WERI-Rb-1 (cell line): ENCODE data around the gene DAND5.

ENCODE experiments used
- DNase-seq: peaks from one replicate; pipeline ENCODE4 v3.0.0-alpha.2; 2020
- H3K27ac ChIP-seq: fragments of 250-450 bp; sonication (Bioruptor Pico); 2 replicates; pipeline ENCODE4 v1.5.1; 2020; ENCODE audit warnings: mild to moderate bottlenecking, moderate library complexity
- H3K27me3 ChIP-seq: fragments of 250-450 bp; sonication (Bioruptor Pico); 2 replicates; pipeline ENCODE4 v1.5.1; 2021; ENCODE audit warnings: mild to moderate bottlenecking, low read depth, moderate library complexity; ENCODE audit not compliant: insufficient read depth, severe bottlenecking
- H3K36me3 ChIP-seq: fragments of 250-450 bp; sonication (Bioruptor Pico); 2 replicates; pipeline ENCODE4 v1.5.1; 2020; ENCODE audit warnings: mild to moderate bottlenecking, moderate library complexity
- H3K4me3 ChIP-seq: 2 replicates; pipeline ENCODE4 v1.5.1; 2011; ENCODE audit warnings: low read depth, mild to moderate bottlenecking, control low read depth, low read length
- H3K9me3 ChIP-seq: fragments of 250-450 bp; sonication (Bioruptor Pico); 2 replicates; pipeline ENCODE4 v1.5.1; 2021; ENCODE audit warnings: mild to moderate bottlenecking, moderate library complexity; ENCODE audit not compliant: severe bottlenecking
- CTCF ChIP-seq: IDR thresholded peaks from 2 replicates; pipeline ENCODE4 v1.5.1; 2011; ENCODE audit warnings: low read depth, mild to moderate bottlenecking, control low read depth, inconsistent platforms, low read length

The DAND5 gene

DNA sequence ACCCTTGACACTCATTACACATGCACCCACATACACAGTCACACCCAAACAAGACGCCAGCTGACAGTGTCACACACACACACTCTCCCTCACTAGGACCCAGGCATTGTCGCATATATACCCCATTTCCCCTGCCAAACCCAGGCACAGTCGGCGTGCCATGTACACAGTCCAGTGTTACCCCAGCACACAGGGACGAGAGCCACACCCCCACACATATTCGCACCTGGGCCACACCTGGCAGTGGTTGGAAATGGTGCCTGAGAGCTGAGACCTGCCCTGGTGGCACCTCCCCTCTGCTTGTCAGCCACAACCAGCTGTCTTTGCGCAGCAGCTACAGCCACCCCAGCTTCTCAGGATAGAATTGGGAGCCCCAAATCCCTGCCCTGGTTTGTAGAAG, 34.9 kb downstream of the DAND5 start:
- no peak for DNase-seq
- TF ChIP-seq CTCF, result no peak
- H3K4me3 ChIP-seq, result no peak overlapping the region
- H3K36me3 ChIP-seq, result no peaks in the 10 kb centered on the region
- no peaks in the 10 kb centered on the region for H3K27me3 ChIP-seq
- H3K9me3 ChIP-seq, result no peaks in the 10 kb centered on the region
- no peak overlapping the region for H3K27ac ChIP-seq

DNA sequence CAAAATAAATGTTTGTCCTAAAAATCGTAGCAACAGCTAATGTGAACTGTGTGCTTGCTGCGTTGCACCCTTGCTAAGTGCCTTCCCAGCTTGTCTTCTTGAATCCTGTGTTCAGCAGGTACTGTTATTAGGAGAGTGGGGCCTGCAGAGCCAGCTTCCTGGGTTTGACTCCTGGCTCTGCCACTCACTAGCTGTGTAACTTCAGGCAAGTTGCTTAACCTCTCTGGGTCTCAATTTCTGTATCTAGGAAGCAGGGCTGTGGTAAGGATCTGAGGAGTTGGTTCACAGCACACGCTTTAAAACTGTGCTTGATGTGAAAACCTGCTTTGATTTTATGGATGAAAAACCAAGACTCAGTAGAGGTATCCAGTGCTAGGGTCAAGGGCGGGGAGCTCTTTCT, 35.9 kb downstream of the DAND5 start:
- no peak for DNase-seq
- H3K9me3 ChIP-seq, result no peaks in the 10 kb centered on the region
- no peaks in the 10 kb centered on the region for H3K36me3 ChIP-seq
- TF ChIP-seq CTCF, result no peak
- no peak overlapping the region for H3K27ac ChIP-seq
- no peak overlapping the region for H3K4me3 ChIP-seq
- H3K27me3 ChIP-seq, result no peaks in the 10 kb centered on the region

- no peaks in the 10 kb centered on the region for H3K36me3 ChIP-seq
- H3K27ac ChIP-seq, result no peak overlapping the region
- TF ChIP-seq CTCF, result no peak
- H3K27me3 ChIP-seq, result no peaks in the 10 kb centered on the region
- H3K4me3 ChIP-seq, result no peak overlapping the region
- no peaks in the 10 kb centered on the region for H3K9me3 ChIP-seq
- DNase-seq, result no peak
These were observed 36.5 kb downstream of the DAND5 start for GRCh38 chr19:13005861-13006370.

GRCh38 chr19:13006431-13007281, 37.3 kb downstream of the DAND5 start:
- Histone ChIP-seq H3K4me3 (no peak overlapping the region), H3K36me3 (no peaks in the 10 kb centered on the region), H3K27me3 (no peaks in the 10 kb centered on the region), H3K27ac (no peak overlapping the region), H3K9me3 (no peaks in the 10 kb centered on the region)
- DNase-seq, result no peak
- no peak for TF ChIP-seq CTCF

DNA sequence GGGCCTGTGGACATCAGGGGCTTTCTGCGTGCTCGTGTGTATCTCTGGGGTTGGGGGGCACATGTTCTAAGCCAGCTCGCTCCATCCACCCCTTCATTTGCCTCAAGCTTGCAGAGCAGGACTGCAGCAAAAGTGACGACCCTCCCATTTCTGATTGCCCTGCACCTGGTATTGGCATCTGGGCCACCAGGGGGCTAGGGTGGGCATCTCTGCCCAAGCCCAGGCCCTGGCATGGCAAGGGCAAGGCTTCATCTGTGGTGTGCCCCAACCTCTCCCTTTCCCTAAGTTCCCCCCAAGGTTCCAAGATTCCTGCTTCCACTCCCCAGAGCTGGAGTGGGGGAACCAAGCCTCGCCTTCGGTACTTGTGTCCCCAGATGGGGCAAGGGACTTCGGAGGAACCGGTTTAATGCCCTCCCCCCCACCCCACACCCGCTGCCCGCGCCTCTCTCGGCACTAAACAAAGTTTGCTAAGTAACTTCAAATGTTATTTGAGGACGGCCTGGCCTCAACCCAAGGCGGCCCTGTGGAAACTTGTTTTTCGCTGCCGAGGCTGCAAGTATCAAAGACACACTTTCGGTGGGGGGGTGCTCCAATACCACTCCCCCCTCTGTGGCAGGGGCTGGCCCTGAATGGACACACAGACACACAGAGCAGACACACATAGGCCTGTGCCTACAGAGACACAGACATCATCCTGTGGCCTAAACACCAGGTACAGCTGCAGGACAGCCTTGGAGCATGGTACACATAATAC, 38.1 kb downstream of the DAND5 start:
- no peak overlapping the region for H3K27ac ChIP-seq
- no peak for DNase-seq
- H3K9me3 ChIP-seq, result no peaks in the 10 kb centered on the region
- no peak for TF ChIP-seq CTCF
- peaks cover under 1% of the 10 kb centered on the region for H3K27me3 ChIP-seq
- H3K36me3 ChIP-seq, result no peaks in the 10 kb centered on the region
- no peak overlapping the region for H3K4me3 ChIP-seq
